ENCODE data around the gene DIDO1. TPM values are rescaled to one million over a fixed set of nuclear protein-coding genes. Genes with fewer than 3 reads are reported as not detected.

DIDO1 gene
- total RNA-seq, 4 donors from 2014 or later: 67.7 to 92.9 (median 72.2) TPM

DNA sequence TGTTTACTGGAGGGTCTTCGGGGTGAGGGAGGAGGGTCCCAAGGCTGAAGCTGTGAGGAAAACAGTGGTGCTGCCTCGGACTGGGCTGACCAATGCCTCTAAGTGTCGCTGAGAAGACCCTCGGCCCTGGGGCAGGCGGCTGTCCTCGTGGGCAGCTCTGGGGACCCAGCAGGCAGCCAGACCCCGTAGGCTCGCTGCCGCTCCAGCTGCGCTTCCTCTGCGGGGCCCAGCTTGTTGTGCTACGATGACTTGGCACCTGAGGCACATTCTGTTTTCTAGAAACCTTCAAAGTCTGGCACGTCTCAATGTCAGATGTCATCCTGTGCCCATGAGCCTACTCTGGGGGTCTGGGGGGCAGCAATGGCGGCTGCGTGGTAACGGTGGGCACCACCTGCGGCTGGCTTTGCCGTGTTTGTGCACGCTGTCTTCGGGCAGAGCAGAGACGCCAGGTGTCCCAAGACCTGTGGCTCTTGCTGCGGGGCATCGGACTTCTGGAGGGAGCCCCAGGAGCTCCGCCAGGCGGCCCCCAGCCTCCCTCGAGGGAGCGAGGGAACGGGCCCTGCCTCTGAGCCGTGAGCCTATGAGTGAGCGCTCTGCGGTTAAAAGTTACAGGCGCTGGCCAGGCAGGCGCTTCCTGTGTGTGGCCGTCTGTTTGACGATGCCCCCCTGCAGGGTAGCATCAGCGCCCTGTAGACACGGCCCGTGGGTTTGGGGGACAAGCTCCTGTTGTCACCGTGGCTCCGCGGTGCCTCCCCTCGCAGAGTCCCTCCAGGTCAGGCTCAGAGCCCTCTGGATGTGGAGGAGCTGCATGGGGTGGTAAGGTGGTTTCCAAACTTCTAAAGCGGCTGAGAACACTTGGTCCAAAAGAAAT is 33.0 kb upstream of the DIDO1 start:
- Histone ChIP-seq H3K4me1 (peaks cover 3 to 16% of the 10 kb centered on the region in 2 donors), H3K9me3 (no peaks in the 10 kb centered on the region), H3K36me3 (no peaks in the 10 kb centered on the region), H3K27ac (no peak overlapping the region), H3K27me3 (no peaks in the 10 kb centered on the region), H3K4me3 (replicated peaks in 1 of 3) (no peak overlapping the region)
- DNase-seq: no peak
- WGBS, 2 donors: 76 to 80% methylated on average over 20 to 22 of the region's 43 CpGs
- TF ChIP-seq POLR2A (IDR thresholded peaks at IDR 0.05): no peak
- TF ChIP-seq, protein P1, sequence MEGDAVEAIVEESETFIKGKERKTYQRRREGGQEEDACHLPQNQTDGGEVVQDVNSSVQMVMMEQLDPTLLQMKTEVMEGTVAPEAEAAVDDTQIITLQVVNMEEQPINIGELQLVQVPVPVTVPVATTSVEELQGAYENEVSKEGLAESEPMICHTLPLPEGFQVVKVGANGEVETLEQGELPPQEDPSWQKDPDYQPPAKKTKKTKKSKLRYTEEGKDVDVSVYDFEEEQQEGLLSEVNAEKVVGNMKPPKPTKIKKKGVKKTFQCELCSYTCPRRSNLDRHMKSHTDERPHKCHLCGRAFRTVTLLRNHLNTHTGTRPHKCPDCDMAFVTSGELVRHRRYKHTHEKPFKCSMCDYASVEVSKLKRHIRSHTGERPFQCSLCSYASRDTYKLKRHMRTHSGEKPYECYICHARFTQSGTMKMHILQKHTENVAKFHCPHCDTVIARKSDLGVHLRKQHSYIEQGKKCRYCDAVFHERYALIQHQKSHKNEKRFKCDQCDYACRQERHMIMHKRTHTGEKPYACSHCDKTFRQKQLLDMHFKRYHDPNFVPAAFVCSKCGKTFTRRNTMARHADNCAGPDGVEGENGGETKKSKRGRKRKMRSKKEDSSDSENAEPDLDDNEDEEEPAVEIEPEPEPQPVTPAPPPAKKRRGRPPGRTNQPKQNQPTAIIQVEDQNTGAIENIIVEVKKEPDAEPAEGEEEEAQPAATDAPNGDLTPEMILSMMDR (IDR thresholded peaks at IDR 0.05): no peak
- intact Hi-C loops (cut with DNase I): no loop called here

DNA sequence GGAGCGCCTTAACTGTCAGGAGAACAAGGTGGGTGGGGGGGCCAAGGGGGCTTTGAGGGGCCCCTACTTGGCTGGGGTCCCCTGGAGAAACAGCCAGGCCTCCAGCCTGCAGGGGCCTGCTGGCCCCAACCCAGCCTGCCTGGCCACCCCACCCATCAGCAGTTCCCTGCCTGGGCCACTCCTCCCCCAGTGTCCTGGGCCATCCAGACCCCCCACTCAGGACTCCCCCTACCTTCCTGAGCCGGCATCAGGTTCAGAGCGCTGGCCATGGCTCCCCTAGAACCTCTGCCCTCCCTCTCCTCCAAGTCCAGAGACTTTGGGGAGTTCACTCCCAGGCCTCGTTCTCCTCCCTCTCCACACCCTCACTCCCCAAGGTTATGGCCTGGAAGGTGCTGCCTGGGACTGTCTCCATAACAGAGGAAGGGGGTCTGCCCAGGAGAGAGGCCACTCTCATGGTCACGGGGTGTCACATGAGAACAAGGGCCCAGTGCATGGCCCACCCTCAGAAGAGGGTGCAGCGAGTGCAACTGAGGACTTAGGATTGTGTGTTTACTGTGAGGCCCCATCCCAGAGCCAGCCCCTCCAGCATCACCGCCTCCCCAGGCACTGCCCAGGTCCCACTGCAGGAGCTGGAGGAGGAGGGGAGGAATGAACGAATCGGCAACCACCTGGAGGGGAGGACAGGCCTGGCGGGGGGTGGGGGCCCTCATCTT is 32.2 kb upstream of the DIDO1 start:
- Histone ChIP-seq H3K4me3 (replicated peaks in 1 of 3) (no peak overlapping the region), H3K4me1 (peaks cover 11 to 23% of the 10 kb centered on the region in 2 donors), H3K9me3 (no peaks in the 10 kb centered on the region), H3K36me3 (no peaks in the 10 kb centered on the region), H3K27me3 (no peaks in the 10 kb centered on the region), H3K27ac (no peak overlapping the region)
- intact Hi-C loops (cut with DNase I): no loop called here
- TF ChIP-seq, protein P1 (IDR thresholded peaks at IDR 0.05): no peak
- no peak for TF ChIP-seq POLR2A (IDR thresholded peaks at IDR 0.05)
- 82 to 86% methylated on average over 8 to 9 of the region's 10 CpGs for WGBS, 2 donors
- no peak for DNase-seq

DNA sequence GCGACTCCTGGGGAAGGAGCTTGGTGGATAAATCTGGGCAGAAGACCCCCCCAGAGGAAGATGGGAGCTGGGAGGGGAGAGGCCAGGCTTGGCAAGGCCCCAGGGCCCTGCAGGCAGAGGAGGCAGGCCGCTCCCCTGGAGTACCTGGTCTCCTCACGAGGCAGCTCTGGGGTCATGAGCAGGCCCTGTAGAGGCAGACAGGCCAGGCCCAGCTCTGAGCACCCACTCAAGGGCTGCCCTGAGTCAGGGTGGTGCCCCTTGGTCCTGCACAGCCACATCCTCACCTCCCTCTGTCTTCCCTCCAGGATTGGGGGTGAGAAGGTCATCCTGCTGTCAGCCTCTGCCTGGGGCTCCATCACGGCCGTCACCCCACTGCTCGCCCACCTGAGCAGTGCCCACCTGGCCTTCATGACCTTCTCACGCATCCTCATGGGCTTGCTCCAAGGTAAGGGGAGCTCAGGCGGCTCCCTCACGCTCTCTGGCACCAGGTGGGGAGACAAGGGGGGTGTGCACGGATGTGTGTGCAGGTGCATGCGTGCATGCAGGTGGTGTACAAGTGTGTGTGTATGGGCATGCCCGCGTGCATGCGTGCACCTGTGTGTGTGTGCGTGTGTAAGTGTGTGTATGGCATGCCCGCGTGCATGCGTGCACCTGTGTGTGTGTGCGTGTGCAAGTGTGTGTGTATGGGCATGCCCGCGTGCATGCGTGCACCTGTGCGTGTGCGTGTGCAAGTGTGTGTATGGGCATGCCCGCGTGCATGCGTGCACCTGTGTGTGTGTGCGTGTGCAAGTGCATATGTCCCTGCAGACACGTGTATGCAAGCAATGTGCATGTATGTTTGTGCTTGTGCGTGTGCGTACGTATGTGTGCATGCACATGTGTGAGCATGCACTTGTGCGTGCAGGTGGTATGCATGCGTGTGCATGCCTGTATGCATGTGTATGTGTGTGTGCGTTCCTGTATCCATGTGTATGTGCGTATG is 31.1 kb upstream of the DIDO1 start:
- WGBS, 2 donors: 94 to 96% methylated on average over 35 to 36 of the region's 36 CpGs
- Histone ChIP-seq H3K4me1 (peaks cover 22 to 35% of the 10 kb centered on the region in 2 donors), H3K36me3 (no peaks in the 10 kb centered on the region), H3K4me3 (replicated peaks in 1 of 3) (no peak overlapping the region), H3K27me3 (no peaks in the 10 kb centered on the region), H3K9me3 (no peaks in the 10 kb centered on the region), H3K27ac (no peak overlapping the region)
- TF ChIP-seq, protein P1 (IDR thresholded peaks at IDR 0.05): no peak
- TF ChIP-seq POLR2A (IDR thresholded peaks at IDR 0.05): no peak
- intact Hi-C loops (cut with DNase I): no loop called here
- no peak for DNase-seq

DNA sequence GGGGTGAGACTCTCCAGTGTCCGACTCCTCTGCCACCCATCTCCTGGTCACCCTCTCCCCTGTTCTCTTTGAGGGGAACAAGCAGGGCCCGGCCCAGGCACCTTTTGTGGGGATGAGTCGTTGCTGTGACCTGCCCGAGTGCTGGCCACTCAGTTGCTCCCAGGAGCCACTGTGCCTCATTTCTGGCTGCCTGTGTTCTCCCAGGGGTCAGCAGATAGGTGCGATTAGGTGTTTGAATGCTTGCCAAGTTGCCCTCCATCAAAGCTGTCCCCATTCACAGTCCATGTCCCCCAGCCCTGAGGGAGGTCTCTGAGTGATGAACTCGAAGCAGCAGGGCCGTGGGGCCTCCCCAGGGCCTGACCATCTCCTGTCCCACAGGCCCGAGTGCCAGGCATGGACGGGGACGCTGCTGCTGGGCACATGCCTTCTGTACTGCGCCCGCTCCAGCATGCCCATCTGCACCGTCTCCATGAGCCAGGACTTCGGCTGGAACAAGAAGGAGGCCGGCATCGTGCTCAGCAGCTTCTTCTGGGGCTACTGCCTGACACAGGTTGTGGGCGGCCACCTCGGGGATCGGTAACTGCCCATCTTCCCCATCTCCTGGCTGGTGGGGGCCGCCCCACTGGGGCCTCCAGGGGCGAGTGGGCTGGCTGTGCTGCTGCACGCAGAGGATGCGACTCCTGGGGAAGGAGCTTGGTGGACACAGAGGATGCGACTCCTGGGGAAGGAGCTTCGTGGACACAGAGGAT is 30.3 kb upstream of the DIDO1 start:
- WGBS, 2 donors: 96 to 97% methylated on average over 18 to 22 of the region's 25 CpGs
- Histone ChIP-seq H3K9me3 (no peaks in the 10 kb centered on the region), H3K27me3 (no peaks in the 10 kb centered on the region), H3K27ac (no peak overlapping the region), H3K4me1 (peaks cover 27 to 38% of the 10 kb centered on the region in 2 donors), H3K36me3 (no peaks in the 10 kb centered on the region), H3K4me3 (replicated peaks in 1 of 3) (no peak overlapping the region)
- intact Hi-C loops (cut with DNase I): no loop called here
- TF ChIP-seq, protein P1 (IDR thresholded peaks at IDR 0.05): no peak
- TF ChIP-seq POLR2A (IDR thresholded peaks at IDR 0.05): no peak
- no peak for DNase-seq
